DND-41 (cell line): ENCODE data around the gene CYSLTR2.

ENCODE experiments used
- ATAC-seq: fragments of 200-7000 bp; cut with Tn5 transposase; 3 replicates; pipeline ENCODE4 v1.9.1; 2021; ENCODE audit warnings: low read depth; ENCODE audit not compliant: insufficient read depth
- DNase-seq: peaks from one replicate; pipeline ENCODE4 v3.0.0-alpha.2; 2020
- H2AFZ ChIP-seq: 2 replicates; pipeline ENCODE4 v1.6.0; 2012; ENCODE audit warnings: low read depth, low read length
- H3K27ac ChIP-seq: 2 replicates; pipeline ENCODE4 v1.5.1; 2012; ENCODE audit warnings: low read length, inconsistent platforms
- H3K27me3 ChIP-seq: fragments of 200-600 bp; sonication (generic); 2 replicates; pipeline ENCODE4 v1.6.0; 2012; ENCODE audit warnings: low read length, mild to moderate bottlenecking, inconsistent platforms; ENCODE audit not compliant: insufficient read depth, poor library complexity
- H3K36me3 ChIP-seq: 2 replicates; pipeline ENCODE4 v1.5.1; 2012; ENCODE audit warnings: low read length, inconsistent platforms; ENCODE audit not compliant: insufficient read depth
- H3K4me1 ChIP-seq: 2 replicates; pipeline ENCODE4 v1.5.1; 2012; ENCODE audit warnings: mild to moderate bottlenecking, low read length; ENCODE audit not compliant: insufficient read depth
- H3K4me2 ChIP-seq: 2 replicates; pipeline ENCODE4 v1.6.0; 2012; ENCODE audit warnings: mild to moderate bottlenecking, moderate library complexity, low read length, inconsistent platforms; ENCODE audit not compliant: insufficient read depth
- H3K4me3 ChIP-seq, 2 experiments: fragments of 200-600 bp in 1 of 2; shearing (Covaris generic) in 1 of 2; 2 replicates each; pipeline ENCODE4 v1.5.1; 2012 to 2016; ENCODE audit warnings: inconsistent platforms in 2 of 2, low read length in 2 of 2, mild to moderate bottlenecking in 2 of 2, low read depth in 1 of 2, moderate library complexity in 1 of 2
- H3K79me2 ChIP-seq: 2 replicates; pipeline ENCODE4 v1.6.0; 2012; ENCODE audit warnings: low read length, inconsistent platforms; ENCODE audit not compliant: insufficient read depth
- H3K9ac ChIP-seq: 2 replicates; pipeline ENCODE4 v1.6.0; 2012; ENCODE audit warnings: low read depth, mild to moderate bottlenecking, inconsistent platforms, low read length, moderate library complexity
- H3K9me3 ChIP-seq: 2 replicates; pipeline ENCODE4 v1.5.1; 2012; ENCODE audit warnings: low read length, moderate library complexity, mild to moderate bottlenecking, inconsistent platforms; ENCODE audit not compliant: insufficient read depth, severe bottlenecking
- H4K20me1 ChIP-seq: 2 replicates; pipeline ENCODE4 v1.6.0; 2012; ENCODE audit warnings: low read length; ENCODE audit not compliant: insufficient read depth
- CTCF ChIP-seq: IDR thresholded peaks from 2 replicates; pipeline ENCODE4 v1.5.1; 2012; ENCODE audit warnings: borderline replicate concordance, low read length, moderate library complexity, mild to moderate bottlenecking; ENCODE audit not compliant: poor library complexity, severe bottlenecking; ENCODE audit errors: extremely low read depth
- EZH2 ChIP-seq: IDR thresholded peaks from 3 replicates; pipeline ENCODE4 v1.6.1; 2012; ENCODE audit warnings: borderline replicate concordance, low read depth, mild to moderate bottlenecking, moderate library complexity, low read length, inconsistent platforms; ENCODE audit not compliant: severe bottlenecking

CYSLTR2 gene

DNA sequence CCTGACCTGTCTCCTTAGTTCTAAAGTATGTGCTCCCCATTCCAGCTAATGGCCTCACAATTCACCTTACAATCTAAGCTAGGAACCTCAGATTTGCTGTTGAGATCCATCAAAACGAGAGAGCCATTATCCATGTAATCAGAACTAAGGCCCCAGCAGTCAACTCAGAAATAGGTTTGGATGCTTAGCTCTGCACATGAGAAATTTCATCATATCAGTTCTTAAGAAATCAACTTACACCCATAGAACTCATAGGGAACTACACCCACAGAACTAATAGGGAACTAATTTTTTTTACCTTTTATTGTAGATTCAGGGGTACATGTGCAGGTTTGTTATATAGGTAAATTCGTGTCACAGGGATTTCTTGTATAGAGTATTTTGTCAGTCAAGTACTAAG is 28.7 kb downstream of the CYSLTR2 start:
- Histone ChIP-seq H2AFZ (no peak overlapping the region), H3K27ac (no peak overlapping the region), H4K20me1 (0 out of 2 replicates have a peak, but pooled peaks cover 2% of the 10 kb centered on the region), H3K9ac (no peak overlapping the region), H3K36me3 (peaks cover 1% of the 10 kb centered on the region; the same call in 1 of the 2 replicates), H3K4me1 (peaks cover 10% of the 10 kb centered on the region), H3K79me2 (peaks cover 62% of the 10 kb centered on the region), H3K4me2 (no peak overlapping the region), H3K9me3 (no peaks in the 10 kb centered on the region), H3K4me3 (no peak overlapping the region), H3K27me3 (no peaks in the 10 kb centered on the region)
- DNase-seq (no peak), ATAC-seq (no peak)
- TF ChIP-seq EZH2, result no peak
- TF ChIP-seq CTCF, result no peak

DNA sequence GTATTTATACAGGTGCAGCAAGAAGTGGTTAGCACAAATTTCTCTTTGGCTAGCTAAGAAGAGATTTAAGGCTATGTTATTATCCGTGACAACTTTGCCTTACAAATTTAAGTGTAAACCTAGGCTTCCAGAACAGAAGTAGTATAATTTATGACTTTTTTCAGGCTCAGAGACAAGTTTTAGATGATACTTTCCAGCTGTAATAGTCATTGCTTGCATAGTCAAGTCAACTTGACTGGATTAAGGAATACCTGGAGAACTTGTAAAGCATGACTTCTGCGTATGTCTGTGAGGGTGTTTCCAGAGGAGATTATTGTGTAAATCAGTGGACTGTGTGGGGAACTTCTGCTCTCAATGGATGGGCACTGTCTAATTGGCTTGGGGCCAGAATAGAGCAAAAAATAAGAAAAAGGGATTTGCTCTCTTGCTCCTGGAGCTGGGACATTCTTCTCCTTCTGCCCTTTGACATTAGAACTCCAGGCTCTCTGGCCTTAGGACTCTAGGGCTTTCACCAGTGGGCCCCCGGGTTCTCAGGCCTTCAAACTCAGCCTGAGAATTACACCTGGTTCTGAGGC is 33.0 kb downstream of the CYSLTR2 start:
- Histone ChIP-seq H3K36me3 (peaks cover 9% of the 10 kb centered on the region; the same call in 1 of the 2 replicates), H3K27ac (no peak overlapping the region), H3K9me3 (peaks cover 2% of the 10 kb centered on the region), H2AFZ (no peak overlapping the region), H3K4me2 (no peak overlapping the region), H3K9ac (no peak overlapping the region), H3K4me3 (no peak overlapping the region), H4K20me1 (no peaks in the 10 kb centered on the region), H3K79me2 (peaks cover 47% of the 10 kb centered on the region), H3K27me3 (no peaks in the 10 kb centered on the region), H3K4me1 (no peaks in the 10 kb centered on the region)
- DNase-seq (no peak), ATAC-seq (no peak)
- TF ChIP-seq EZH2 (no peak), CTCF (no peak)

DNA sequence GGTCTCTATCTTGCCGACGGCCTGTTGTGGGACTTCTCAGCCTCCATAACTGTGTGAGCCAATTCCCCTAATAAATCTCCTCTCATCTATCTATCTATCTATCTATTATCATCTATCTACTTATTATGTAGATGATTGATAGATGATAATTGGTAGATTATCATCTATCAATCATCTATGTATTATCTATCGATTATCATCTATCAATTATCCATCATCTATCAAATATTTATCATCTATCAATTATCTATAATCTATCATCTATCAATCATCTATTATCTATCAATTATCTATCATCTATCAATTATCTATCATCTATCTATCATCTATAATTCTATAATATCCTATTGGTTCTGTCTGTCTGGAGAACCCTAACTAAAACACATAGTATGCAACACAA is 33.5 kb downstream of the CYSLTR2 start:
- Histone ChIP-seq H3K79me2 (peaks cover 45% of the 10 kb centered on the region), H3K4me3 (no peak overlapping the region), H4K20me1 (no peaks in the 10 kb centered on the region), H3K9me3 (peaks cover 2% of the 10 kb centered on the region), H3K4me2 (no peak overlapping the region), H2AFZ (no peak overlapping the region), H3K27ac (no peak overlapping the region), H3K36me3 (peaks cover 9% of the 10 kb centered on the region; the same call in 1 of the 2 replicates), H3K9ac (no peak overlapping the region), H3K4me1 (no peaks in the 10 kb centered on the region), H3K27me3 (no peaks in the 10 kb centered on the region)
- no peak for ATAC-seq
- TF ChIP-seq CTCF (no peak), EZH2 (no peak)
- no peak for DNase-seq
